ENCODE measurements around the gene DNLZ. TPM values are rescaled to one million over a fixed set of nuclear protein-coding genes. Genes with fewer than 3 reads are reported as not detected.
A peak's percentile ranks its signal among the peaks of the same experiment; 100 is the strongest.

Gene DNLZ
- total and polyA plus RNA-seq, 9 of the 15 experiments (the other 6 are each of a cell fraction or from before 2014, with no cell fraction given) = 0.17 to 44.6 (median 3.4) TPM

GRCh38 chr9:136400038-136400834 is 36.7 kb upstream of the DNLZ start, which contains the start of gene SNAPC4 (continued):
- TF ChIP-seq REST (IDR thresholded peaks at IDR 0.05; ENCODE audit: borderline replicate concordance) (peak; percentile 83), REST (CRISPR knock-in tag; IDR thresholded peaks at IDR 0.05; ENCODE audit: low read depth) (peak; percentile 15; the same call in 1 of the 2 replicates), CBX5 (IDR thresholded peaks at IDR 0.05; ENCODE audit: borderline replicate concordance, low read depth) (no peak), POLR2AphosphoS5 (IDR thresholded peaks at IDR 0.05; ENCODE audit: control insufficient read depth, insufficient read depth, low read depth, low read length) (peak; percentile 47; the same call in 1 of the 2 replicates), ZNF12 (CRISPR knock-in tag; IDR thresholded peaks at IDR 0.05) (no peak), ZNF184 (CRISPR knock-in tag; IDR thresholded peaks at IDR 0.05) (no peak), CBX3 (IDR thresholded peaks at IDR 0.05; ENCODE audit: borderline replicate concordance in 1 of 2, low read length in 2 of 2) (no peak), BRD4 (IDR thresholded peaks at IDR 0.05) (0 out of 2 replicates have a peak, but pooled peaks have one; percentile 55), SP1 (CRISPR knock-in tag; IDR thresholded peaks at IDR 0.05) (0 out of 2 replicates have a peak, but pooled peaks have one; percentile 3), ZBTB9 (CRISPR knock-in tag; IDR thresholded peaks at IDR 0.05) (0 out of 2 replicates have a peak, but pooled peaks have one; percentile 59), ARID1B (IDR thresholded peaks at IDR 0.05) (no peak), PTRF (tag; IDR thresholded peaks at IDR 0.05) (no peak), LEF1 (IDR thresholded peaks at IDR 0.05) (no peak), CBX1 (IDR thresholded peaks at IDR 0.05; ENCODE audit: low read depth) (0 out of 2 replicates have a peak, but pooled peaks have one; percentile 47), ETS2 (tag; IDR thresholded peaks at IDR 0.05; ENCODE audit: borderline replicate concordance, poor library complexity, severe bottlenecking) (no peak), ADNP (tag; IDR thresholded peaks at IDR 0.05) (no peak), ZNF76 (CRISPR knock-in tag; IDR thresholded peaks at IDR 0.05; ENCODE audit: borderline replicate concordance) (0 out of 2 replicates have a peak, but pooled peaks have one; percentile 53), RAD21 (CRISPR knock-in tag; conservative IDR thresholded peaks at IDR 0.05 in 1 of 2, IDR thresholded peaks at IDR 0.05 in 1 of 2) (peak; percentile 83 to 85), KAT7 (CRISPR knock-in tag; IDR thresholded peaks at IDR 0.05; ENCODE audit: borderline replicate concordance) (peak; percentile 49; the same call in 1 of the 2 replicates)

All from K562 (cell line).